Kidney (tissue), 14 donors: ENCODE data around the gene FBXW9. TPM values are rescaled to one million over a fixed set of nuclear protein-coding genes. Genes with fewer than 3 reads are reported as not detected.

Source experiments
- DNase-seq, 5 donors: peaks; one replicate each; pipeline ENCODE4 v3.0.0-alpha.2; 2013 to 2020
- FAIRE-seq: peaks from 2 replicates; lab custom pipeline; 2012; peaks lifted over from hg19 to GRCh38; lab: Jason Lieb, UNC
- H3K27ac ChIP-seq, 2 donors: one replicate each; pipeline ENCODE4 v1.7.0; 2013; ENCODE audit warnings: low read depth in 2 of 2, low read length in 2 of 2, inconsistent platforms in 1 of 2
- H3K27me3 ChIP-seq: one replicate; pipeline ENCODE4 v1.7.1; 2013; ENCODE audit warnings: low read length, inconsistent platforms; ENCODE audit not compliant: control insufficient read depth, insufficient read depth
- H3K36me3 ChIP-seq, 3 donors: one replicate each; pipeline versions ENCODE4 v1.7.0 to v1.7.1; 2013; ENCODE audit warnings: low read length in 3 of 3, control low read depth in 1 of 3, inconsistent platforms in 1 of 3; ENCODE audit not compliant: insufficient read depth in 3 of 3, control insufficient read depth in 2 of 3
- H3K4me1 ChIP-seq, 3 donors: one replicate each; pipeline versions ENCODE4 v1.7.0 to v1.7.1; 2013; ENCODE audit warnings: low read length in 3 of 3, inconsistent platforms in 1 of 3, low read depth in 1 of 3; ENCODE audit not compliant: control insufficient read depth in 2 of 3, insufficient read depth in 2 of 3
- H3K4me3 ChIP-seq, 3 donors: one replicate each; pipeline versions ENCODE4 v1.7.0 to v1.8.1; 2013; ENCODE audit warnings: low read length in 3 of 3, control low read depth in 1 of 3, inconsistent platforms in 1 of 3
- H3K9ac ChIP-seq, 3 donors: one replicate each; pipeline versions ENCODE4 v1.7.0 to v1.7.1; 2013; ENCODE audit warnings: low read length in 3 of 3, control low read depth in 1 of 3, inconsistent platforms in 1 of 3
- H3K9me3 ChIP-seq, 3 donors: one replicate each; pipeline versions ENCODE4 v1.7.0 to v1.7.1; 2013; ENCODE audit warnings: low read length in 3 of 3, control low read depth in 1 of 3, inconsistent platforms in 1 of 3; ENCODE audit not compliant: control insufficient read depth in 2 of 3, insufficient read depth in 1 of 3
- intact Hi-C: fragments of 100-400 bp; cut with DNase I; formaldehyde crosslinking; loops from one replicate; pipeline ENCODE4 v1.11.1; 2022
- polyA plus RNA-seq: library from polyadenylated mRNA; stranded (reverse); fragments of 350-450 nt; fragmentation: Illumina TruSeq; extraction: RNeasy Lipid Tissue Mini Kit (QIAGEN cat#74804); gene quantifications from one replicate; pipeline ENCODE4 v1.2.3, GENCODE V29; 2014; ENCODE audit warnings: low read depth, low replicate concordance; ENCODE audit not compliant: insufficient read depth
- total RNA-seq: library from RNA; stranded (reverse); fragmentation: NEBNext Ultra II Directional; extraction: Animal tissue kit (Norgen Biotek cat#: 25700); gene quantifications from one replicate; pipeline ENCODE4 v1.2.1, GENCODE V29; 2021
- TF ChIP-seq, protein P1 (sequence below): IDR thresholded peaks from 3 replicates; pipeline ENCODE4 v1.5.1; 2012; ENCODE audit warnings: mild to moderate bottlenecking, moderate library complexity, borderline replicate concordance; ENCODE audit not compliant: insufficient read depth; ENCODE audit errors: extremely low read depth
- donor health status: control.
- donor health status: control.
- donor health status: control.
- donor health status: control.
- donor health status: control.
- donor health status: DM: yes; HTN: yes; CAD: no.
- donor health status: Normal renal cell carcinoma (clear cell type).

FBXW9 gene
- total and polyA plus RNA-seq, 2 donors from 2014 or later, result 11.4 to 14.9 TPM

DNA sequence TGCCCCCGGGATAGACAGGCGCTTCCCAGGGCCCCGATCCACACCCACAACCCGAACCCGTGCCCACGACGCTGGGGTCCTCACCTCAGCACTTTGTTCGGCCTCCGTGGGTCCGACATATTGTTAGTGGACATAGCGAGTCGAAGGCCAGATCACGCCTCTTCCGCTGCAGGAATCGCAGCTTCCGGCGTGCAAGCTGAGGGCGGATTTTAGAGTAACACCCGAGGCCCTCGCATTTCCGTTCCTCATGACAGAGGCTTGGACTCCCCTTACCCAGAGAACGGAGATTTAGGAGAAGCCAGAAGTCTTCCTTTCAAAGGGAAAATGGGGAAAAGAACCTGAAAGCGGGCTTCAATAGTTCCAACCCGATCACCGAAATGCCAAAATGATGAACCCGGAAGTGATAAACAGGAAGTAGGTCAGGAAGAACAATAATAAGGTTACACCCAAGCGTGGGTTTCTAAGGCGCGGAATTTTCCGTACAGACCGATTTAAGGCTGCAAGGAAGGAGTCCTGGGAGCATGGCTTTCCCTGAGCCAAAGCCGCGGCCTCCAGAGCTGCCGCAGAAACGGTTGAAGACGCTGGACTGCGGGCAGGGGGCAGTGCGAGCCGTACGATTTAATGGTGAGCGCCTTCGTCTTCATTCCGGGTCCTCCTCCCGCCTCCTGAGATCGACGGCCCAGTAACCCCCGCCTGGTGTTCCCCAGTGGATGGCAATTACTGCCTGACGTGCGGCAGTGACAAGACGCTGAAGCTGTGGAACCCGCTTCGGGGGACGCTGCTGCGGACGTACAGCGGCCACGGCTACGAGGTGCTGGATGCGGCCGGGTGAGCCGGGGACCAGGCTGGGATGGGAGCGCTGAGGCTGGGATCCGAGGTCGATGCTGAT, 26.9 kb downstream of the FBXW9 start:
- intact Hi-C loops, result loop anchor here (10.0 kb wide), 1 partner anchor 125 kb away; the partner anchor contains the start of gene JUNB
- Histone ChIP-seq H3K9me3 (no peaks in the 10 kb centered on the region), H3K4me1 (peaks cover 0 to 29% (median 18%) of the 10 kb centered on the region in 3 donors), H3K27me3 (no peaks in the 10 kb centered on the region), H3K4me3 (peak overlapping the region; percentile 77 to 93 (median 84)), H3K36me3 (peaks cover 2 to 8% (median 5%) of the 10 kb centered on the region in 3 donors), H3K9ac (peak overlapping the region; percentile 85 to 91 (median 90)), H3K27ac (peak overlapping the region; percentile 97 to 99)
- TF ChIP-seq, protein P1, sequence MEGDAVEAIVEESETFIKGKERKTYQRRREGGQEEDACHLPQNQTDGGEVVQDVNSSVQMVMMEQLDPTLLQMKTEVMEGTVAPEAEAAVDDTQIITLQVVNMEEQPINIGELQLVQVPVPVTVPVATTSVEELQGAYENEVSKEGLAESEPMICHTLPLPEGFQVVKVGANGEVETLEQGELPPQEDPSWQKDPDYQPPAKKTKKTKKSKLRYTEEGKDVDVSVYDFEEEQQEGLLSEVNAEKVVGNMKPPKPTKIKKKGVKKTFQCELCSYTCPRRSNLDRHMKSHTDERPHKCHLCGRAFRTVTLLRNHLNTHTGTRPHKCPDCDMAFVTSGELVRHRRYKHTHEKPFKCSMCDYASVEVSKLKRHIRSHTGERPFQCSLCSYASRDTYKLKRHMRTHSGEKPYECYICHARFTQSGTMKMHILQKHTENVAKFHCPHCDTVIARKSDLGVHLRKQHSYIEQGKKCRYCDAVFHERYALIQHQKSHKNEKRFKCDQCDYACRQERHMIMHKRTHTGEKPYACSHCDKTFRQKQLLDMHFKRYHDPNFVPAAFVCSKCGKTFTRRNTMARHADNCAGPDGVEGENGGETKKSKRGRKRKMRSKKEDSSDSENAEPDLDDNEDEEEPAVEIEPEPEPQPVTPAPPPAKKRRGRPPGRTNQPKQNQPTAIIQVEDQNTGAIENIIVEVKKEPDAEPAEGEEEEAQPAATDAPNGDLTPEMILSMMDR, result no peak
- peak; percentile 83 to 94 (median 91) for DNase-seq
- FAIRE-seq, result no peak

DNA sequence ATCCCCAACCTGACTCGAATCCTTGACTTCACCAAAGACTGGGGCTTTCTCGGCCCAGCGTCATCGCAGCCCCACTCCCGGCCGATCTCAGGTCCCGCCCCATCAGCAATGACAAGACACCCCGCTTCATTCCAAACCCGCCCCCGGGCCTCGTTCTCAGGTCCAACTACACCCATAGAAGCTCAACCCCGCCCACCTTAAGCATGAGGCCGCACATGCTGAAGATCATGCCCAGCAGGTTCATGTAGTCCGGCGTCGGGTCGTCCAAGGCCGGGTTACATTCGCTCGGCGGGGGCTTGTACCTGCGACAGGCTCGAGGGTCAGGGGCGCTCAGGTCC, 27.5 kb downstream of the FBXW9 start:
- intact Hi-C loops, result no loop called here
- Histone ChIP-seq H3K9ac (peak overlapping the region; percentile 85 to 91 (median 90)), H3K4me1 (peaks cover 0 to 29% (median 18%) of the 10 kb centered on the region in 3 donors), H3K9me3 (no peaks in the 10 kb centered on the region), H3K4me3 (peak overlapping the region; percentile 77 to 93 (median 84)), H3K27me3 (no peaks in the 10 kb centered on the region), H3K36me3 (peaks cover 0 to 6% (median 2%) of the 10 kb centered on the region in 3 donors), H3K27ac (peak overlapping the region; percentile 97 to 99)
- TF ChIP-seq, protein P1, result no peak
- FAIRE-seq (no peak), DNase-seq (peak in 3 of 5 donors; percentile 54 to 87 (median 76))

DNA sequence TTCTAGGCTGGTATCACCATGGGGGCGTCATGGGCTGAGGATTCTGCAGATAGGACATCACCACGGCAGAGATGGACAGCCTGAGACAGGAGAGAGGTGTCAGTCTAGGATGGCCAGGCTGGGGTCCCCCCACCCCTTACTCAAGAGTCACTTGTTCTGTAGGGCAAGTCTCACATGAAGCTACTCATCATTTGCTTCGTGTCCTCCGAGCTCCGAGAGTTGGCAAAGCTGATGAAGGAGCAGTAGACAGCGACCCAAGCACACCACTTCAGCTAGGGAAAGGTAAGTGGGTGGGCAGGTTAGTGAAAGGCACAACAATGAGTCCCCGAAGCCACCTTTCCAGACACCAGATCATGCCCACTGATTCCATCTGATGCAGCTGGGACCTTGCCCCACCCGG, 28.1 kb downstream of the FBXW9 start:
- Histone ChIP-seq H3K4me1 (peaks cover 0 to 29% (median 18%) of the 10 kb centered on the region in 3 donors), H3K27me3 (no peaks in the 10 kb centered on the region)
- DNase-seq, result no peak

More for the DNA sequence above, 28.1 kb downstream of the FBXW9 start:
- Histone ChIP-seq H3K9ac (peak overlapping the region in 2 of 3 donors; percentile 85 to 90), H3K27ac (peak overlapping the region in 1 of 2 donors; percentile 97), H3K4me3 (peak overlapping the region; percentile 77 to 93 (median 84)), H3K9me3 (no peaks in the 10 kb centered on the region), H3K36me3 (peaks cover 0 to 7% (median 2%) of the 10 kb centered on the region in 3 donors)
- TF ChIP-seq, protein P1, result no peak
- intact Hi-C loops, result no loop called here
- no peak for FAIRE-seq
